Retinal pigment epithelial cell (primary cell): ENCODE results near the gene PTPRK.

Experiments
- DNase-seq: peaks from one replicate; pipeline ENCODE4 v3.0.0-alpha.2; 2010; ENCODE audit warnings: low read depth
- H3K4me3 ChIP-seq: 2 replicates; pipeline ENCODE4 v1.5.1; 2011; ENCODE audit warnings: mild to moderate bottlenecking, low read length, control low read depth, moderate library complexity
- CTCF ChIP-seq: conservative IDR thresholded peaks from 2 replicates; pipeline ENCODE4 v1.5.1; 2011; ENCODE audit warnings: low read depth, low read length, control low read depth, inconsistent platforms

PTPRK gene

GRCh38 chr6:128017288-128017687 is 503.1 kb downstream of the PTPRK start:
- DNase-seq: no peak

DNA sequence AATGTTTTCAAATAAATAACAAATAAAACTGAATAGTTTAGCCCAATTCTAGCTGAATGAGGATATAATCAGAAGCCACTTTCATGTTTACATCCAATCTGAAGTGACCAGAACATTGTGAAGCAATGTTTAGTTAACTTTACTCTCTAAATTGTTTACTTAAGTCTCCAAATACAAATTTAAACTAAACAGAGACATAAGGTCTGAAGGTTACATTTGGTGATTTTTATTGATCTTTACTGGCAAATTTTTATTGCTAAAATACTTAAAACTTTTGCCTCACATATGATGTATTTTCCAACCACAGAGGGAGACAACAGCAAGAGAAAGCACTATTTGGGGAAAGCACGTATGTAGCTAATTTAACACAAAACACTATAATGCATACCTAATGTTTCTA is 512.7 kb downstream of the PTPRK start:
- H3K4me3 ChIP-seq: no peak overlapping the region
- no peak for TF ChIP-seq CTCF
- DNase-seq: no peak

More at GRCh38 chr6:128017288-128017687, 503.1 kb downstream of the PTPRK start:
- no peak overlapping the region for H3K4me3 ChIP-seq
- TF ChIP-seq CTCF: no peak

GRCh38 chr6:128005009-128005408 is 515.4 kb downstream of the PTPRK start:
- no peak for TF ChIP-seq CTCF
- no peak for DNase-seq

GRCh38 chr6:128000363-128000762 is 520.0 kb downstream of the PTPRK start:
- no peak for TF ChIP-seq CTCF
- DNase-seq: no peak
- no peak overlapping the region for H3K4me3 ChIP-seq

More at GRCh38 chr6:128005009-128005408, 515.4 kb downstream of the PTPRK start:
- H3K4me3 ChIP-seq: no peak overlapping the region

GRCh38 chr6:127998985-127999384 is 521.4 kb downstream of the PTPRK start:
- H3K4me3 ChIP-seq: no peak overlapping the region
- no peak for DNase-seq
- TF ChIP-seq CTCF: no peak

- H3K4me3 ChIP-seq: no peak overlapping the region
- DNase-seq: no peak
- TF ChIP-seq CTCF: no peak
These were observed 522.8 kb downstream of the PTPRK start for GRCh38 chr6:127997496-127998164.

GRCh38 chr6:127996925-127997324 is 523.5 kb downstream of the PTPRK start:
- TF ChIP-seq CTCF: no peak
- DNase-seq: no peak
- no peak overlapping the region for H3K4me3 ChIP-seq
